CD14-positive monocyte (primary cell): ENCODE measurements around the gene METTL4. TPM values are rescaled to one million over a fixed set of nuclear protein-coding genes. Genes with fewer than 3 reads are reported as not detected.
A peak's percentile ranks its signal among the peaks of the same experiment; 100 is the strongest.

Source experiments
- DNase-seq, 3 donors: peaks; one replicate each; pipeline ENCODE4 v3.0.0-alpha.2; 2011 to 2022
- H2AFZ ChIP-seq: 2 replicates; pipeline ENCODE4 v1.6.0; 2012; ENCODE audit warnings: mild to moderate bottlenecking, low read depth, low read length, inconsistent platforms; ENCODE audit not compliant: insufficient read depth, poor library complexity, severe bottlenecking
- H3K27ac ChIP-seq, 2 donors: 1 replicate in 1 of 2; 2 replicates in 1 of 2; pipeline ENCODE4 v1.5.1; 2012 to 2013; ENCODE audit warnings: low read length in 2 of 2, control low read depth in 1 of 2, inconsistent platforms in 1 of 2, low read depth in 1 of 2, mild to moderate bottlenecking in 1 of 2
- H3K27me3 ChIP-seq, 2 donors: one replicate each; pipeline versions ENCODE4 v1.6.0 to v1.6.1; 2011 to 2013; ENCODE audit warnings: low read length in 2 of 2; ENCODE audit not compliant: control insufficient read depth in 2 of 2, insufficient read depth in 2 of 2
- H3K36me3 ChIP-seq, 2 donors: replicated peaks in 1 of 2; 1 replicate in 1 of 2; 2 replicates in 1 of 2; pipeline versions ENCODE4 v1.5.1 to v1.6.1; 2012 to 2013; ENCODE audit warnings: low read length in 2 of 2, control low read depth in 1 of 2, inconsistent platforms in 1 of 2, mild to moderate bottlenecking in 1 of 2; ENCODE audit not compliant: insufficient read depth in 2 of 2, control insufficient read depth in 1 of 2
- H3K4me1 ChIP-seq, 2 donors: 1 replicate in 1 of 2; 2 replicates in 1 of 2; pipeline versions ENCODE4 v1.5.1 to v1.6.1; 2012 to 2013; ENCODE audit warnings: low read length in 2 of 2, control low read depth in 1 of 2, inconsistent platforms in 1 of 2, mild to moderate bottlenecking in 1 of 2, moderate library complexity in 1 of 2; ENCODE audit not compliant: insufficient read depth in 2 of 2, control insufficient read depth in 1 of 2
- H3K4me2 ChIP-seq: replicated peaks from 2 replicates; pipeline ENCODE3; 2012; ENCODE audit warnings: low read length, moderate library complexity, mild to moderate bottlenecking; ENCODE audit not compliant: poor library complexity, severe bottlenecking; ENCODE audit errors: extremely low read depth
- H3K4me3 ChIP-seq, 3 experiments: fragments of 200-600 bp in 1 of 3; sonication (generic) in 1 of 3; replicated peaks in 1 of 3; 1 replicate in 2 of 3; 2 replicates in 1 of 3; pipeline ENCODE4 v1.5.1; 2011 to 2013; ENCODE audit warnings: low read length in 3 of 3, mild to moderate bottlenecking in 3 of 3, control low read depth in 2 of 3, low read depth in 2 of 3, inconsistent platforms in 1 of 3, moderate library complexity in 1 of 3
- H3K79me2 ChIP-seq: 2 replicates; pipeline ENCODE4 v1.6.0; 2012; ENCODE audit warnings: mild to moderate bottlenecking, control low read depth, inconsistent platforms, low read length, moderate library complexity; ENCODE audit not compliant: insufficient read depth
- H3K9ac ChIP-seq: 2 replicates; pipeline ENCODE4 v1.6.0; 2017; ENCODE audit warnings: low read length, mild to moderate bottlenecking; ENCODE audit not compliant: insufficient read depth, poor library complexity, severe bottlenecking
- H3K9me3 ChIP-seq, 2 donors: replicated peaks in 1 of 2; 1 replicate in 1 of 2; 2 replicates in 1 of 2; pipeline versions ENCODE4 v1.5.1 to v1.6.1; 2012 to 2013; ENCODE audit warnings: low read length in 2 of 2, control low read depth in 1 of 2; ENCODE audit not compliant: control insufficient read depth in 1 of 2, insufficient read depth in 1 of 2
- H4K20me1 ChIP-seq: 2 replicates; pipeline ENCODE4 v1.6.0; 2012; ENCODE audit warnings: mild to moderate bottlenecking, low read length, control low read depth, moderate library complexity; ENCODE audit not compliant: insufficient read depth
- H3K27ac Mint-ChIP-seq, 7 donors: one replicate each; pipeline ENCODE4 v1.8.0; 2020; ENCODE audit warnings: mild to moderate bottlenecking in 7 of 7, mixed read lengths in 7 of 7, moderate library complexity in 6 of 7, inconsistent platforms in 2 of 7
- H3K27me3 Mint-ChIP-seq, 3 donors: one replicate each; pipeline ENCODE4 v1.8.0; 2021 to 2022; ENCODE audit warnings: low read depth in 3 of 3, mild to moderate bottlenecking in 3 of 3, mixed read lengths in 3 of 3, moderate library complexity in 3 of 3, inconsistent platforms in 1 of 3
- H3K36me3 Mint-ChIP-seq, 2 donors: one replicate each; pipeline ENCODE4 v1.8.0; 2020; ENCODE audit warnings: mixed read lengths in 2 of 2, inconsistent platforms in 1 of 2, mild to moderate bottlenecking in 1 of 2
- H3K4me1 Mint-ChIP-seq: one replicate; pipeline ENCODE4 v1.8.0; 2020; ENCODE audit warnings: mild to moderate bottlenecking, mixed read lengths
- H3K4me3 Mint-ChIP-seq, 2 donors: one replicate each; pipeline ENCODE4 v1.8.0; 2020; ENCODE audit warnings: mild to moderate bottlenecking in 2 of 2, mixed read lengths in 2 of 2, moderate library complexity in 1 of 2
- H3K9me3 Mint-ChIP-seq, 7 donors: one replicate each; pipeline ENCODE4 v1.8.0; 2020 to 2022; ENCODE audit warnings: mixed read lengths in 7 of 7, mild to moderate bottlenecking in 6 of 7, moderate library complexity in 6 of 7, inconsistent platforms in 2 of 7
- WGBS: methylation state at CpG from one replicate; pipeline ENCODE4 v1.1.5; 2013; ENCODE audit warnings: missing lambda C conversion rate; ENCODE audit not compliant: insufficient coverage; 5-methylcytosine and 5-hydroxymethylcytosine counted together
- intact Hi-C, 2 donors: fragments of 100-400 bp; cut with micrococcal nuclease; formaldehyde crosslinking; loops; one replicate each; pipeline versions ENCODE4 v1.15.0 to v1.15.1; 2023
- polyA plus RNA-seq, 3 donors: library from polyadenylated mRNA; depleted of rRNA in 1 of 3; unstranded in 2 of 3; stranded (reverse) in 1 of 3; fragments of 300-500 nt in 2 of 3; fragments of >200 nt in 1 of 3; fragmentation: Illumina TruSeq in 2 of 3; gene quantifications; 1 replicate in 2 of 3; 2 replicates in 1 of 3; pipeline ENCODE4 v1.2.3, GENCODE V29; 2012 to 2021
- TF ChIP-seq, protein P1 (sequence below): fragments of 200-600 bp; IDR thresholded peaks from one replicate; pipeline ENCODE4 v1.8.0; 2022; ENCODE audit warnings: antibody characterized with exemption, mild to moderate bottlenecking

METTL4 gene
- polyA plus RNA-seq, 3 donors, result 3.0 to 4.1 (median 3.3) TPM

DNA sequence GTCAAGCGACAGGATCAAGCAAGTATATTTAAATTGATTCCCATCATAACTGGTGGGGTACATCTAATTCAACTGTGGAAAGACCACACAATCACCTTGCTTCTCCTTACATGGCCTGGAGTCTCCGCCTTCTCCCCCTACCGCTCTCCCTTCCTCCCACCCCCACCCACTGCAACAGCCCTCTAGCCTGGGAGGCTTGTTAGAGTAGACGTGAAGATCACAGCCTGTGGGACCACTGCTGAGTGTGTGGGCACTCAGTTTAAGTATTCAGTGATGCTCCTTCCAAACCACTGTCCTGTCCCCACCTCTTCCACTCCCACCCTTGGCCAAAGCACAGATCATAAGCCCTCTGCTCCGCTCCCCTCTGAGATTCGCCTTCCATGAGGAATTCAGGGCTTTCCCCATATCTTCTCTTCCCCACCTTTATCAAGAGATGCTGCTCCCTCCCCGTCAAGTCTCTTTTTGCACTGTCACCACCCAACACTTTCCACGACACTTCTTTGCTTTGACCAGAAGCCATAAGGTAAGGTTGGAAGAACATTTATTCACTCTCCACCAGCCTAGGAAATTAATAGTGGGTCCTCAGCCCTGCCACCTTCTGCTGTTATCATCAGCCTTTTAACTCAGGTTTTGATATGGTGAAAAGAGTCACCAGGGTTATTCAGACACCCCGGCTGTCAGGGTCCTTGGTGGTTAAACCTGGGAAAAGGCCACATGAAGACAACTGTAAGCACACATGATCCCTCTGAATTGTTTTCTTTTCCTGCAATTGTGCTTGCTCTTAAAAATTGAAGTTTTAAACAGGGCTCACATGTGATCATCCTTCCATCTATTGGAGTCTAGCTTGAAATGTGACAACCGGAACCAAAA, 1.7 kb downstream of the METTL4 start:
- intact Hi-C loops, result loop anchor here (2.0 to 10.0 kb wide), 2 partner anchors 85 kb away; partner anchors contain the start of gene SMCHD1 (in 2 of the 2)
- H3K4me3 Mint-ChIP-seq, result no peak overlapping the region
- Histone ChIP-seq H3K4me3 (no peak overlapping the region), H3K9ac (no peak overlapping the region), H3K9me3 (no peaks in the 10 kb centered on the region), H2AFZ (no peak overlapping the region), H3K36me3 (peaks cover 3 to 11% of the 10 kb centered on the region in 2 donors), H4K20me1 (no peaks in the 10 kb centered on the region), H3K4me1 (peaks cover 20 to 26% of the 10 kb centered on the region in 2 donors), H3K79me2 (peaks cover 66% of the 10 kb centered on the region), H3K4me2 (peak overlapping the region; percentile 96), H3K27me3 (no peaks in the 10 kb centered on the region), H3K27ac (no peak overlapping the region)
- TF ChIP-seq, protein P1, sequence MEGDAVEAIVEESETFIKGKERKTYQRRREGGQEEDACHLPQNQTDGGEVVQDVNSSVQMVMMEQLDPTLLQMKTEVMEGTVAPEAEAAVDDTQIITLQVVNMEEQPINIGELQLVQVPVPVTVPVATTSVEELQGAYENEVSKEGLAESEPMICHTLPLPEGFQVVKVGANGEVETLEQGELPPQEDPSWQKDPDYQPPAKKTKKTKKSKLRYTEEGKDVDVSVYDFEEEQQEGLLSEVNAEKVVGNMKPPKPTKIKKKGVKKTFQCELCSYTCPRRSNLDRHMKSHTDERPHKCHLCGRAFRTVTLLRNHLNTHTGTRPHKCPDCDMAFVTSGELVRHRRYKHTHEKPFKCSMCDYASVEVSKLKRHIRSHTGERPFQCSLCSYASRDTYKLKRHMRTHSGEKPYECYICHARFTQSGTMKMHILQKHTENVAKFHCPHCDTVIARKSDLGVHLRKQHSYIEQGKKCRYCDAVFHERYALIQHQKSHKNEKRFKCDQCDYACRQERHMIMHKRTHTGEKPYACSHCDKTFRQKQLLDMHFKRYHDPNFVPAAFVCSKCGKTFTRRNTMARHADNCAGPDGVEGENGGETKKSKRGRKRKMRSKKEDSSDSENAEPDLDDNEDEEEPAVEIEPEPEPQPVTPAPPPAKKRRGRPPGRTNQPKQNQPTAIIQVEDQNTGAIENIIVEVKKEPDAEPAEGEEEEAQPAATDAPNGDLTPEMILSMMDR, result no peak
- H3K9me3 Mint-ChIP-seq, result no peaks in the 10 kb centered on the region
- H3K36me3 Mint-ChIP-seq, result peaks cover 15 to 25% of the 10 kb centered on the region in 2 donors
- DNase-seq, result no peak
- peak overlapping the region in 1 of 7 donors; percentile 13 for H3K27ac Mint-ChIP-seq
- no peaks in the 10 kb centered on the region for H3K27me3 Mint-ChIP-seq
- 96% methylated on average over 5 of the region's 10 CpGs for WGBS
- peaks cover 35% of the 10 kb centered on the region for H3K4me1 Mint-ChIP-seq

DNA sequence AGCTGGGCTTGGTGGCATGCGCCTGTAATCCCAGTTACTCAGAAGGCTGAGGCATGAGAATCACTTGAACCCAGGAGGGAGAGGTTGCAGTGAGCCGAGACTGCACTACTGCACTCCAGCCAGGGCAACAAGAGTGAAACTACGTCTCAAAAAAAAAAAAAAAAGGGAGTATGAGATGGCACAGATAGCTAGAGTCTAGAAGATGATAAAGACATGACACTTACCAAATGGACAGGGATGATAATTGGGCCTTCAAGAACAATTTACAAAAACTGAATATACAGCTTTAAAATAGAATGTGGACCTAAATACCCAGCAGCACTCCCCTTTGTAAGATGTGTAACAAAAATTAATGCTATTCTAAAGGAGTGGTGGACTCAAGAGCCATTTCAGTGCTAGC, 2.7 kb downstream of the METTL4 start:
- Histone ChIP-seq H3K9ac (no peak overlapping the region), H3K4me3 (no peak overlapping the region), H3K4me1 (peaks cover 20 to 26% of the 10 kb centered on the region in 2 donors), H3K79me2 (peaks cover 57% of the 10 kb centered on the region), H3K9me3 (no peaks in the 10 kb centered on the region), H3K27ac (no peak overlapping the region), H3K4me2 (no peak overlapping the region), H4K20me1 (no peaks in the 10 kb centered on the region), H2AFZ (no peak overlapping the region), H3K36me3 (peaks cover 3 to 11% of the 10 kb centered on the region in 2 donors), H3K27me3 (no peaks in the 10 kb centered on the region)
- Mint-ChIP-seq H3K27ac (no peak overlapping the region), H3K36me3 (peaks cover 14 to 26% of the 10 kb centered on the region in 2 donors), H3K9me3 (no peaks in the 10 kb centered on the region), H3K27me3 (no peaks in the 10 kb centered on the region), H3K4me1 (peaks cover 33% of the 10 kb centered on the region), H3K4me3 (no peak overlapping the region)
- WGBS, result 100% methylated on average over 2 of the region's 3 CpGs
- no peak for DNase-seq
- TF ChIP-seq, protein P1, result no peak
- intact Hi-C loops, result no loop called here
